Measurements from ENCODE around the gene CTSD.

The CTSD gene

GRCh38 chr11:1717745-1718144 lies 46.0 kb downstream of the CTSD start:
- no peak overlapping the region for H3K9ac ChIP-seq (ENCODE audit: low read length)
- H3K27me3 ChIP-seq (ENCODE audit: control insufficient read depth, insufficient read depth, low read length): no peaks in the 10 kb centered on the region
- H3K4me3 ChIP-seq (ENCODE audit: low read length): no peak overlapping the region
- H3K9me3 ChIP-seq (ENCODE audit: control insufficient read depth, low read length): no peaks in the 10 kb centered on the region
- H3K4me1 ChIP-seq (ENCODE audit: control insufficient read depth, insufficient read depth, low read length): no peaks in the 10 kb centered on the region
- H3K36me3 ChIP-seq (ENCODE audit: control insufficient read depth, insufficient read depth, low read length): no peaks in the 10 kb centered on the region

GRCh38 chr11:1714908-1715885 lies 48.5 kb downstream of the CTSD start:
- H3K9ac ChIP-seq (ENCODE audit: low read length): no peak overlapping the region
- no peaks in the 10 kb centered on the region for H3K36me3 ChIP-seq (ENCODE audit: control insufficient read depth, insufficient read depth, low read length)
- no peaks in the 10 kb centered on the region for H3K4me1 ChIP-seq (ENCODE audit: control insufficient read depth, insufficient read depth, low read length)
- H3K9me3 ChIP-seq (ENCODE audit: control insufficient read depth, low read length): no peaks in the 10 kb centered on the region
- H3K4me3 ChIP-seq (ENCODE audit: low read length): no peak overlapping the region
- H3K27me3 ChIP-seq (ENCODE audit: control insufficient read depth, insufficient read depth, low read length): peaks cover 4% of the 10 kb centered on the region

- Histone ChIP-seq H3K4me3 (ENCODE audit: low read length) (no peak overlapping the region), H3K27me3 (ENCODE audit: control insufficient read depth, insufficient read depth, low read length) (peaks cover 17% of the 10 kb centered on the region), H3K9ac (ENCODE audit: low read length) (no peak overlapping the region), H3K9me3 (ENCODE audit: control insufficient read depth, low read length) (no peaks in the 10 kb centered on the region), H3K36me3 (ENCODE audit: control insufficient read depth, insufficient read depth, low read length) (no peaks in the 10 kb centered on the region), H3K4me1 (ENCODE audit: control insufficient read depth, insufficient read depth, low read length) (no peaks in the 10 kb centered on the region)
Measured at GRCh38 chr11:1708716-1709115, 55.0 kb downstream of the CTSD start.

DNA sequence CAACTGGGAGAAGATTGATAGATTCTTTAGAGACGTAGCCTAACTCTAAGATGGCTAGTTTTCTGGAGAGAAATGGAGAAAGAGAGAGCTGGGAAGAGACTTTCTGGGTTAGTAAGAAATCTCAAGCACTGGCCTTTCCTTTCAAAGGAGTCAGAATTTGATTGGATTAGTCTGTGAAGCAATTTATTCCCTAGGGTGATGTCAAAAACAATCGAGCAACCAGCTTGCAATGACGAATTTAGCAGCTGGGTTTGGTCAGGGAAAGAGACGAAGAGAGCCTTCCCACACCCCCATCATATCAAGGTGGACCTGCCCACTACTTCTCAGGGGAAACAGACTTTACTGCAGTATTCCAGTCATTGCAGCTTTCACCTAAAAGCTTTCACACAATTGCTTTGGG lies 56.0 kb downstream of the CTSD start:
- Histone ChIP-seq H3K27me3 (ENCODE audit: control insufficient read depth, insufficient read depth, low read length) (peaks cover 17% of the 10 kb centered on the region), H3K9me3 (ENCODE audit: control insufficient read depth, low read length) (no peaks in the 10 kb centered on the region), H3K36me3 (ENCODE audit: control insufficient read depth, insufficient read depth, low read length) (no peaks in the 10 kb centered on the region), H3K9ac (ENCODE audit: low read length) (no peak overlapping the region), H3K4me1 (ENCODE audit: control insufficient read depth, insufficient read depth, low read length) (no peaks in the 10 kb centered on the region), H3K4me3 (ENCODE audit: low read length) (no peak overlapping the region)

DNA sequence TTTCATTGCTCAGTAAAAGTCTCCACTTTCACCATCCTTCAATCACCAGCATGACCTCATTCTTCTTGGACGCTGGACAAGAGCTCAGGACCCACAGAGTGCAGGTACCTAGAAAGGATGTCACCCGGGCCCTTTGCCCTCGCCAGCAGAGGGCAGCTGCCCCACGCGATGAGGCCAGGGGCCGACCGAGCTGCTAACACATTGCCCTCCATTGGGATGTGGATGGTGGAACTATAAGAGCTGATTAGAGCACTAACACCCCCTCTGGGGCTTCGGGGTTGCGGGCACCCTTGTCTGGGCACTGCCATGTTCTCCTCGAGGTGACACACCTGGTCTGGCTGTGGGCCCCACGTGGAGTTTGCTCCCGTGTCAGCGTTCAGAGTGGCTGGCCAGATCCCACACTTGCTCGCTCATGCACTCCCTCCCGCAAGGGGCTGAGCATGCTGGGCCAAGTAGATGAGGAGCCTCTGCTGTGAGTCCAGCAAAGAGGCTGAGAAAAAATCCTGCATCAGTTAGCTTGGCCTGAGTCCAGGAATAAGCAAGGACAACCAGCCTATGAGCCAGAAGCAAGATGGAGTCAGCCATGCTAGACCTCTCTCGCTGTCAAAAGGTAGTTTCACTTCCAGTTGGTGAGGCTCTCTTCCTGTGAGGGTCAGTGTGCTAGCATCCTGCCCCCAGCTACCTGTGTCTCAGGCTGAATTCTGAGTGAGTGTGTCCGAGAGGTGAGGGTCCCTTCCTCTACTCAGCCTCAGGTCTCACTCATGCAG lies 56.9 kb downstream of the CTSD start:
- H3K9me3 ChIP-seq (ENCODE audit: control insufficient read depth, low read length): no peaks in the 10 kb centered on the region
- H3K4me3 ChIP-seq (ENCODE audit: low read length): no peak overlapping the region
- peaks cover 17% of the 10 kb centered on the region for H3K27me3 ChIP-seq (ENCODE audit: control insufficient read depth, insufficient read depth, low read length)
- no peak overlapping the region for H3K9ac ChIP-seq (ENCODE audit: low read length)
- H3K36me3 ChIP-seq (ENCODE audit: control insufficient read depth, insufficient read depth, low read length): no peaks in the 10 kb centered on the region
- no peaks in the 10 kb centered on the region for H3K4me1 ChIP-seq (ENCODE audit: control insufficient read depth, insufficient read depth, low read length)

- H3K9me3 ChIP-seq (ENCODE audit: control insufficient read depth, low read length): no peaks in the 10 kb centered on the region
- H3K36me3 ChIP-seq (ENCODE audit: control insufficient read depth, insufficient read depth, low read length): no peaks in the 10 kb centered on the region
- H3K9ac ChIP-seq (ENCODE audit: low read length): no peak overlapping the region
- peaks cover 13% of the 10 kb centered on the region for H3K27me3 ChIP-seq (ENCODE audit: control insufficient read depth, insufficient read depth, low read length)
- no peaks in the 10 kb centered on the region for H3K4me1 ChIP-seq (ENCODE audit: control insufficient read depth, insufficient read depth, low read length)
- H3K4me3 ChIP-seq (ENCODE audit: low read length): no peak overlapping the region
Measured at GRCh38 chr11:1705126-1706052, 58.3 kb downstream of the CTSD start.

DNA sequence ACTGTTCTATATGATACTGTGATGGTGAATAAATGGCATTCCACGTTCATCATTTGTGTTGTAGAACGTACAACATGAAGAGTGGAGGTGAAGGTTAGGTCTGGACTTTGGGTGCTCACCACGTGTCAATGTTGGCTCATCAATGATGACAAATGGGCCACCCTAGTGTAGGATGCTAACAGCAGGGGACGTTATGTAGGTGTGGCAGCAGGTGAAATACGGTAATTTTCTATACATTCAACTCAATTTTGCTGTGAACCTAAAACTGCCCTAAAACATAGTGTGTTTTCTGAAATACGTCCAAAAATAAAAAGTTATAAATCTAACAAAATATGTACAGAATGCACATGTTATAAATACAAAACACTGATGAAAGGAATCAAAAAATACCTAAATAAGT lies 60.6 kb downstream of the CTSD start:
- H3K4me3 ChIP-seq (ENCODE audit: low read length): no peak overlapping the region
- H3K36me3 ChIP-seq (ENCODE audit: control insufficient read depth, insufficient read depth, low read length): no peaks in the 10 kb centered on the region
- no peaks in the 10 kb centered on the region for H3K4me1 ChIP-seq (ENCODE audit: control insufficient read depth, insufficient read depth, low read length)
- H3K9ac ChIP-seq (ENCODE audit: low read length): no peak overlapping the region
- peaks cover 13% of the 10 kb centered on the region for H3K27me3 ChIP-seq (ENCODE audit: control insufficient read depth, insufficient read depth, low read length)
- H3K9me3 ChIP-seq (ENCODE audit: control insufficient read depth, low read length): no peaks in the 10 kb centered on the region

Measured in mucosa of stomach (tissue), 1 donor.